GM19397 (cell line): Measurements from ENCODE around the gene ZNF331.
A peak's percentile ranks its signal among the peaks of the same experiment; 100 is the strongest.
"Not testable (repeated sequence)": the region's sequence is repeated elsewhere in the genome, so short reads cannot be mapped to it uniquely, and the experiment has no call there.

ENCODE experiments used
- ATAC-seq: cut with Tn5 transposase; IDR thresholded peaks from one replicate; pipeline ENCODE4 v1.9.1; 2021; ENCODE audit warnings: mild to moderate bottlenecking, moderate library complexity; ENCODE audit not compliant: unreplicated experiment

The ZNF331 gene

DNA sequence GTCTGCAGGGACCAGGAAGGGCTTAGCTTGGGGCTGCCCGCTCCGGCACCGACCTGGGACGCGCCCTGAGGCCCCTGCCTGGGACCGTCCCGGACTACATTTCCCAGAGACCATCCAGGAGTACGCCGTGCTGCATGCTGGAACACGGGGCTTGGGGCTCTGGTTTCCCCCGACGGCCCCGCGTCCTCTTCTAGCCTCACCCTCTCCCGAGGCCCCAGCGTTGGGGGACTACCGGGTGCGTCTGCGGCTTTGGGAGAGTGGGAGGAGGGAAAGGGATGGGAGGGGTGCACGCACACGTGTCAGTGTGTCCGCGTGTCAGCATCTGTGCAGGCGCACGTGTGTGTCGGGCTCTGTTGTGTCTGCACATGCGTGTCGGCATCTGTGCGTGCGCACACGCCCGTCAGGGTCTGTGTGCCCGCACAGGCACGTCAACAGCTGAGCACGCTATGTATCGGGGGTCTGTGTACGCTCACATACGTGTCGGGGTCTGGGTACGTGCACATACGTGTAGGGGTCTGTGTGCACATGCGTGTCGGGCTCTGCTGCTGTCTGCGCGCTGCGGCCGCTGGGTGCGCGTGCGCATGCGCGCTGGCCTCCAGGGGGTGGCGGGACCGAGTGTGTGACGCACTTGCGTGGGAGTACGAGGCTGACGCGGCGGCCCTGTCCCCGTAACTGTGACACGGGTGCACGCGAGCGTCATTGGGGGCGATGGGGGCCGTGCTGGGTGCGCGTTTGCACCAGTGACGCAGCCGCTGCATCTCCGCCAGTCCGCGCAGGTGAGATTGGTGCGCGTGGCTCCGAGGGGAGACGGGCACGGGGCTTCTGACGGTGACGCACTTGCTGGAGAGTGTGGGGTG, at the start of gene ZNF331:
Gene ZNF331, plus strand, starts transcription at position 625 of the 857 bp plus-strand sequence. CDS start 31,232 bp downstream, outside the sequence.
- ATAC-seq: peak; percentile 83

DNA sequence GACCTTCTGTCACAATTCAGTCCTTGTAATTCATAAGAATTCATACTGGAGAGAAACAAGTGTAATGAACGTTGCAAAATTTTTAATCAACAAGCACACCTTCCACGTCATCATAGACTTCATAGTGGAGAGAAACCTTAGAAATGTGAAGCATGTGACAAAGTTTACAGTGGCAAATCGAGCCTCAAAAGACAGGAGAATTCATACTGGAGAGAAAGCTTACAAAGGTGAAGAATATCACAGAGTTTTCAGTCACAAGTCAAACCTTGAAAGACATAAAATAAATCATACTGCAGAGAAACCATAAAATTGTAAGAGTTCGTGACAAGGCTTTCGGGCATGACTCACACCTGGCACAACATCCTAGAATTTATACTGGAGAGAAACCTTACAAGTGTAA, 45.8 kb upstream of the ZNF331 start:
- ATAC-seq: no peak

DNA sequence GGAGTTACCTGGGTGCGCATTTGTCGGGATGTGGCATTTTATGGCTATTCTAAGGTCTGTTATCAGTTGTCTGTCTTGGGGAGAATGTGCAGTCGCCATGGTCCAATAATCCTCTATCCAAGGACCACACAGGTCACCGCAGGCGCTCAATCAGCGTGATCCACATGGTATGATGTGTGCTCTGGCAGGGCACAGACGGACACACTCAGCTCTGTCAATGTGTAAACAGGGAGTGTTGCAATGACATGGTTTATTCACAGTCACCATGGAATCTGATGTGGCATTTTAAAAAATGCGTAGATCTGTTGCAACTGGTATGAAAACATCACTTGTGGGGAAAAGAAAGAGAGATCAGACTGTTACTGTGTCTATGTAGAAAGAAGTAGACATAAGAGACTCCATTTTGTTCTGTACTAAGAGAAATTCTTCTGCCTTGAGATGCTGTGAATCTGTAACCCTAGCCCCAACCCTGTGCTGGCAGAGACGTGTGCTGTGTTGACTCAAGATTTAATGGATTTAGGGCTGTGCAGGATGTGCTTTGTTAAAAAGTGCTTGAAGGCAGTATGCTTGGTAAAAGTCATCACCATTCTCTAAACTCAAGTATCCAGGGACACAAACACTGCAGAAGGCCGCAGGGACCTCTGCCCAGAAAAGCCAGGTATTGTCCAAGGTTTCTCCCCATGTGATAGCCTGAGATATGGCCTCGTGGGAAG, 40.5 kb upstream of the ZNF331 start:
- not testable (repeated sequence) for ATAC-seq

DNA sequence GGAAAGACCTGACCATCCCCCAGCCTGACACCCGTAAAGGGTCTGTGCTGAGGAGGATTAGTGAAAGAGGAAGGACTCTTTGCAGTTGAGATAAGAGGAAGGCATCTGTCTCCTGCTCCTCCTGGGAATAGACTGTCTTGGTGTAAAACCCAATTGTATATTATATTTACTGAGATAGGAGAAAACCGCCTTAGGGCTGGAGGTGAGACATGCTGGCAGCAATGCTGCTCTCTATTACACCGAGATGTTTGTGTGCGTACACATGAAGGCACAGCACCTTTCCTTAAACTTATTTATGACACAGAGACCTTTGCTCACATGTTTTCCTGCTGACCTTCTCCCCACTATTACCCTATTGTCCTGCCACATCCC, 39.9 kb upstream of the ZNF331 start:
- ATAC-seq: not testable (repeated sequence)

DNA sequence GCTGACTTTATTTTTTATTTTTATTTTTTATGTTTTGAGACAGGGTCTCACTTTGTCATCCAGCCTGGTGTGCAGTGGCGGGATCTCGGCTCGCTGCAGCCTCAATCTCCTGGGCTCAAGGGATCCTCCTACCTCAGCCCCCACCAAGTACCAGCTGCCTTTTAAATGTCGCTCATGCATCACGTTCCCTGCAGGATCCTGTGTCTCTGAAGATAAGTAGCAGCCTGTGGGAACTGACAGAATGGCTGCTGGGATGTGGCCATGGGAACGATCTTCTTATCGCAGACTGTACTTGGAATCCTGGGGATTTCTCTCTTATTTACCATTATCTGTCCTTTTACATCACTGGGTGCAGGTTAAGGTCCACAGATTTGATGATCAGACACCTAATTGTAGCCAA, 34.8 kb upstream of the ZNF331 start:
- not testable (repeated sequence) for ATAC-seq

DNA sequence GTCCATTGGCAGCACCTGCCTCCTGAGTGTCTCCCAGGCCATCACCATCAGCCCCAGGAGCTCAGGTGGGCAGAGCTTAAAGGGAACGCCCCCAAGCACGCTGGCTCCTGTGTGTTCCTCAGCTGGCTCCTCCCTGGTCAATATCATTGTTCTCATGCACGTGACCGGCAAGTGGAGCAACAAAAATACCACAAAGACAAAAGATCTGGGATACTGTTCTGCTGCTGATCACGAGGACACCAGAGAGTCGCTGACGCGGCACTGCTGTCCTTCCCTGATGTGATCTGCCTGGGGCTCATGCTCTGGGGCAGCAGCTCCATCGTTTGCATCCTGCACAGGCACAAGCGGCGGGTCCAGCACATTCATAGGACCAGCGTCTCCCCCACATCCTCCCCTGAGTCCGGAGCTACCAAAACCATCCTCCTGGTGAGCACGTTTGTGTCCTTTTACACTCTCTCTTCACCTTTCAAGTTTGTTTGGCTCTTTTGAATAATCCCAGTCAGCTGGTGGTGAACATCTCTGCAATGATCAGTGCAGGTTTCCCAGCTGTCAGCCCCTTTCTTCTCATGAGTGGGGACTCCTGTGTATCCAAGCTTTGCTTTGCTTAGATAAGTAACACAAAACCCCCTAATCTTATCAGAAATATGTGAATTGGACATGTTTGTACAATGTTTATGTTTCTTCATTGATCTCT, 34.1 kb upstream of the ZNF331 start:
- not testable (repeated sequence) for ATAC-seq

DNA sequence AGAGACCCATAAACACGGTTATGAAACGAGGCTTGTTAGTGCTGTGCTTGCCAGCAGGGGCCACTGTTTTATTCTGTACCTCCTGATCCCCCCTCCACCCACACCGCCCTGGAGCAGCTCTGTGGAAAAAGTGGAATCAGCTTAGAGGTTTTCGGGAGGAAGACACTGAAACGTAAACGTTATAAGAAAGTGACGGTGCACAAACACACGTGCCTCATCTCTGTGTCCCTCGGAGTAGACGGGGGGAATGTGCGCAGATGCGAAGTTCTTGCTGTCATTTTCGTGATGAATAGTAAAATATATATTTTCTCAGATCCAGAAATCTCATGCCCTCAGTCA, 33.6 kb upstream of the ZNF331 start:
- ATAC-seq: not testable (repeated sequence)

DNA sequence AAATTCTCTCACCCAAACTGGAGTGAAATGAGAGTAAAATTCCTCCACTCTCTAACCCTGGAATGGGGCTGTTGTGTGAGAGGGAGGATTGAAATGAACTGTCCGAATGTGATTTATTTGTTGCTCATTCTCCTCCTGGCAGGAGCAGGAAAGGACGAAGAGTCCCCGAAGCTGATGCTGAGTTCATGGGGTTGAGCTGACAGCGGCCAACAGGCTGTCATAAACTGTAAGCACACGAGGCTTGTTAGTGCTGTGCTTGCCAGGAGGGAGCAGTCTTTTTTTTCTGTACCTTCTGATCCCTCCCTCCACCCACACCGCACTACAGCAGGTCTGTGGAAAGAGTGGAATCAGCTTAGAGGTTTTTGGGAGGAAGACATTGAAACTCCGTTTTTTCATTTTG, 33.1 kb upstream of the ZNF331 start:
- ATAC-seq: no peak

DNA sequence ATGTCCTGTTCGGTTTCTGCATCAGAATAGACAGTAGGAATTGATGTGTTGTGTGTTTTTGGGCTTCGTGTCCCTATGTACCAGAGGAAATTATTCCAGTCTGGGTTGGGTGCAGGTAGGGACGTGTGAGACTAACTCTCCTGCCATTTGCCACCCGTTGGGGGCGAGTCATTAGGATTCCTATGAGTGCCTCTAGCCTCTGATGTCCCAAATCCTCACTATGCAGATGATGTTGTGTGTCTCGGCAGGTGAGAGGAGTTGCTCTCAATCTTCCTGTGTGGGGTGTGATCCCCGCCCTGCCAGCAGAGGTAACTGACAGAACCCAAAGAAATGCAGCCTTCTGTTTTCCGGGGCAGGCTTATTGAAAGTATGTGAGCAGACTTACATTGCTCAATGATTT, 31.2 kb upstream of the ZNF331 start:
- no peak for ATAC-seq

DNA sequence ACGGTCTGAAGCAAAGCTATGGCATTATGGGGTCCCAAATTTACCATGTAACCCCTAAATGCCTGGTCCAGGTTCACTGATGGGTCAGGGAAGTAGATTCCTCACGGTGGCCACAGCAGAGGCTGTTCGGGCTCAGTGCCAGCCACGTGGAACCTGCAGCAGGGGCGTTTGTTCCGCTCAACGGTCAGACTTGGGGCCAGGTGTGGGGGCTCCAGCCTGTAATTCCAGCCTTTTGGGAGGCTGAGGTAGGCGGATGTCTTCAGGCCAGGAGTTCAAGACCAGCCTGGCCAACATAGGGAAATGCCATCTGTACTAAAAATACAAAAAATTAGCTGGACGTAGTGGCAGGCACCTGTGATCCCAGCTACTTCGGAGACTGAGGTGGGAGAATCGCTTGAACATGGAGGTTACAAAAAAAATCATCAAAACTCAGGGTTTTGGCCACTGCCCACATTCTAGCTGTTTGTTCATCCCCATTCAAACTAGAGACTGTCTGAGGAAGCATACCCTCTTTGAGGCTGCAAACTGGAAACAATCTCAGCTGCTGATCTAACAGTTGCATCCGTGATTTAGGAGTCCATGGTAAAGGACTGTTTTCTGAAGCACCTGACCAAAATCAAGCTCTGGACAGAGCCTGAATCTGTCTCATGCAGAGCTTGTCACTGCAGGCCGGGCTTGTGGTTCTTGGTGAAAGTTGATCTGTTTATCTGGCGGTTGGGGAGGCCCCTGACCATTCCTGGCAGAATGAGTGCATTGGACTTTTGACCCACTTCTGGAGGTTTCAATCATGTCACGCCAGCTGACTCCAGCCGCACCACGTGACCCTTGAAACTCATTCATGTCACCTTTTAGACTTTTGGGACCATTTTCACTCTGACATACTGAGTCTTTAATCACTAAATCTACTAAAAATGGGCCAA, 30.2 kb upstream of the ZNF331 start:
- ATAC-seq: no peak

DNA sequence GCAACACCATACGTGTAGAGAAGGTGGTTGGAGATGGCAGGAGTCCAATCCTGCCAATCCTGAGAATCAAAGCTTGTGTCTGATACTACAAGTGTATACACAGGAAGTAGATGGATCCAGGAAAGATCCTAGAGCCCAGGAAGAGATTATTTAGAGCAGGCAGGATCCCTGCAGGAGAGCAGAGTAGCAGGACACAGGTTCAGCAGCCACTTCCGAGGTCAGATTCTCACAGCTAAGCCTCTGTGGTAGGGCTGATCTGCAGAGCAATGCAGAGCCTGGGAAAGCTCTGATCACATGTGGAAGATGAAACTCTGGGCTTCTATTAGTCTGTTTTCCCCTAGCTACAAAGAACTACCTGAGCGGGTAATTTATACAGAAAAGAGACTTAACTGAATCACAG, 28.5 kb upstream of the ZNF331 start:
- no peak for ATAC-seq

DNA sequence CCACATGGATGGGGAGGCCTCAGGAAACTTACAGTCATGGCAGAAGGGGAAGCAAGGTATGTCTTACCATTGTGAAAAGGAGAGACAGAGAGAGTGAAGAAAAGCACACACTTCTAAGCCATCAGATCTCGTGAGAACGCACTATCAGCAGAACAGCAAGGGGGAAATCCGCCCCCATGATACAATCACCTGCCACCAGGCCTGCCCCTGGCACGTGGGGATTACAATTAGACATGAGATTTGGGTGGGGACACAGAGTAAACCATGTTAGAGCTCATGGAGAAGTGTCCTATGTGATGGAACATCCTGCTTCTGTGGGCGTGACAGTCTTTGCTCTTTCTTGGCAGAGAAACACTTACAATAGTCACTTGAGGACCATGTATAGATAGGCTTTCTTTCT, 28.1 kb upstream of the ZNF331 start:
- no peak for ATAC-seq

DNA sequence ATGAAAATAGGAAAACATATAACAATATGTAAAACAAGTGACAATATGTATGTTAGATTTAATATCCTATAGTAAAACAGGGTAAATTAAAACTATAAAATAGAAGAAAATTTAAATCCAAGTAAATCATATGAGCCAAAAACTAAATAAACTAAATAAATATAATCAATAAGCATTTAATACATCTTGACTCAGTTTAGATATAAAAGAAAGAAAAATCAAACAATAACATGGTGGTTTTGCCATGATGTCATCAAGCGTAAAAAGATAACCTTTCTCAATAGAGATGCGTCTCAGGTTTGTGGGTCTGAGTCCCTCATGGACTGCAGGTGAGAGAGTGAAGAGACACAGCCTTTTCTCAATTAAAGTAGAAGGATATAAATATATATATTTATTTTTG, 26.6 kb upstream of the ZNF331 start:
- ATAC-seq: no peak

DNA sequence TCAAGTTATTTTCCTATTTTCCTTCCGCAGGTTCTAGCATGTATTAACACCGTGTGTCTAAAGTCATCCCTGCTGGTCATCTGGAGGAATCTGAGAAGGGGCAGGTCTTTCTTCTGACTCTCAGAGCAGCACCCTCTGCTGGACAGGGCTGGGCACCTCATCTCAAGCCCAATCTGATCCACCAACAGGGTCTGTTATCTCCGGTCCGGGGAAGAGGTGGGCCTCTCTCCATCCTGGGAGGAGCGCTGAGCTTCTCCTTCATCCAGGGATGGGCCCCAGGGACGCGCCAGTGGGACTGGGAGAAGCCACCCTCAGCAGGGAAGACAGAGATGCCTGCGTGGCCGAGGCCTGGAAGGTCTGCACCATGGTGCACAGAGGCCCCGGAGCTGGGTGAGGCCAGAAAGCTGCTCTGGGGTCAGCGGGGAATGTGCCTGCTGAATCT, 26.0 kb upstream of the ZNF331 start:
- ATAC-seq: no peak

DNA sequence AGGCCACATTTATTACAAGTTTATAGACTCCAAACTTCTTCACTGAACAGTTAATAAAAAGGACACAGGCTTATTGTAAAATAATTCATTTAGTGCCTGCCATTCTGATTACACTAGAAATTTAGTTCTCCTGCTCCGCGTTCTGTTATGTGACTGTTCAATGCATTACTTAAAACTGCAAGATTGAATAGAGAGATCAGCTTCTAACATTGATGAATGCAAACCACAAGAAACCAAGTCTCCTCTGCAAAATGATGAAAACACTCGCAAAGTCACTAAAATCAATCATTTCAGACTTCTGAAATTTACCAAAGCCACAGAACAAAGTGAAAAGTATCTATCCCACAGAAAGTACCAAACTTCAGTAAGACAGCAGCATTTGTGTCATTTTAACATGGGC, 22.9 kb upstream of the ZNF331 start:
- ATAC-seq: not testable (repeated sequence)

DNA sequence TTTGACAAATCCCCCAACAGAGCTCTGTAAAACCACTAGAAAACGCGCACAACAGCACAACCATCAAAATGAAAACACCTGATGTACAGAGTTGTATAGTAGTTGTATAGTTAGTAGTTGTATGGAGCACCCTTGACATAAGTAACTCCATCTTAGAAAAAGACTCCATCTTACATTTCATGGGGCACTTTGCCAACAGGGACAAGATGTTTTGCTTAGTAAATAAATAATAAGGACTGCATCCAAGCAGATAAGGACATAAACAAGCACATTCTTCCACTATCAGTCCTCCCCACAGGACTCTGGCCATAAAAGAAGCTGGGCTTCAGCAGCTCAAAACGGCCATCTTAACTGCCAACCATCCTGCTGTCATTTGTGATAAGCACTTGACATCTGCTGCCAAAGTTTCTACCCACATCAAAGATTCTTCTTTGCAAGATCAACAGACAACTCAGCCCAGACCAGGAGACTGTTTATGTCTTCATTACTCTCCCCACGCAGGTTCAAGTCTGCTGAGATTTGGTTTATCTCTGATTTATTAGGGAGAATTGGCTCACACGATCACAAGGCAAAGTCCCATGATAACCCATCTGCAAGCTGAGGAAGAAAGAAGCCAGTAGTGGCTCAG, 20.7 kb upstream of the ZNF331 start:
- ATAC-seq: no peak

DNA sequence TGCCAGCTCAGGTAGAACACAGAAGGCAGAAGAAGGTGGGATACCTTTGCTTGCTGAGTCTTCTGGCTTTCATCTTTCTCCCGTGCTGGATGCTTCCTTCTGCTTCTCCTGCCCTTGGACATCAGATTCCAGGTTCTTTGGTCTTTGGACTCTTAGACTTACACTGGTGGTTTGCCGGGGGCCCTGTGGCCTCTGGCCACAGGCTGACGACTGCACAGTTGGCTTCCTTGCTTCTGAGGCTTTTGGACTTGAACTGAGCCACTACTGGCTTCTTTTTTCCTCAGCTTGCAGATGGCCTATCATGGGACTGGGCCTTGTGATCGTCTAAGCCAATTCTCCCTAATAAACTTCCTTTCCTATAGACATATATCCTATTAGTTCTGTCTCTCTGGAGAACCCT, 19.8 kb upstream of the ZNF331 start:
- ATAC-seq: no peak

DNA sequence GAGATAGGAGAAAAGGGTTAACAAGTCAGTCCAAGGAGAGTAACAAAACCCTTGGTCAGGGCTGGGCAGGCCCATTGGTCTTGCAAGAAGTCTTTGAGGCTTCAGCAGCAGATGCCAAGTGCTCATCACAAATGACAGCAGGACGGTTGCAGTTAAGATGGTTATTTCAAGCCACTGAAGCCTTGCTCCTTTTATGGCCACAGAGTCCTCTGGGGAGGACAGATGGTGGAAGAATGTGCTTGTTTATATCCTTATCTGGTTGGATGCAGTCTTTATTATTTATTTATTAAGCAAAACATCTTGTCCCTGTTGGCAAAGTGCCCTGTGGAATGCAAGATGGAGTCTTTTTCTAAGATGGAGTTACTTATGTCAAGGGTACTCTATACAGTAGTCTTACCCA, 19.2 kb upstream of the ZNF331 start:
- no peak for ATAC-seq

DNA sequence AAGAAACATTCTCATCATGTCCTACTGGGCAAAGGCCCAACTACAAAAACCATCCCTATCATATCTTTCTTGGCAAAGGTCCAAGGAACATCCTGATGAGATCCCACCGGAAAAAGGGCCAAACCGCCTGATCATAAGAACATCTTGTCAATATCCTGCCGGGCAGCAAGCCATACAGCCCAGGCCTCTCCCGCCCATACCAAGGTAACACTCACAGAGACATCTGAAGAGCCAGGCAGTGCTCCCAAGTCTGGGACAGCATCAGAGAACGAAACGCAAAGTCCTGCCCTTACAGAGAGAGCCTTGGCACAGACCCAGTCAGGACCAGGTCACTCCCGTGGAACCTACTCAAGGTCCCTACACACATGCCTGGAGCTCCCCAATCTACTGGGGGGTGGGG, 18.5 kb upstream of the ZNF331 start:
- ATAC-seq: no peak

DNA sequence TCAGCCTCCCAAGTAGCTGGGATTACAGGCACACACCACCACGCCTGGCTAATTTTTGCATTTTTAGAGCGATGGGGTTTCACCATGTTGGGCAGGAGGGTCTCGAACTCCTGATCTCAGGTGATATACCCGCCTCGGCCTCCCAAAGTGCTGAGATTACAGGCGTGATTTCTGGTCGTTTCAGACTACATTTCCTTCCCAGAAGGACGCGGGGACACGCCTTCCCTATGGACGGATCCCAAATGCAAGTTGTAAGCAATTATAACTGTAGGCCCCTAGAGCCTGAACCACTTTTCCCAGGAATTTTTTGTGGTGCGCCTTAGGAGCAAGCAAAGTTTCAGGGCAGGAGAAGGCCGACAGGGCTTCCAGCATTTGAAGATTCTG, 17.8 kb upstream of the ZNF331 start:
- ATAC-seq: no peak
